Activated naive CD4-positive, alpha-beta T cell treated with anti-CD3 and anti-CD28 coated beads, Interleukin-2, amount 50 U/mL, for 24 hours (primary cell): Measurements from ENCODE around the gene GFER.

Experiments used
- H3K27ac Mint-ChIP-seq: one replicate; pipeline ENCODE4 v1.8.0; 2021; ENCODE audit warnings: mild to moderate bottlenecking, mixed read lengths
- H3K27me3 Mint-ChIP-seq: one replicate; pipeline ENCODE4 v1.8.0; 2021; ENCODE audit warnings: mixed read lengths
- H3K36me3 Mint-ChIP-seq: one replicate; pipeline ENCODE4 v1.8.0; 2021; ENCODE audit warnings: mixed read lengths
- H3K4me1 Mint-ChIP-seq: one replicate; pipeline ENCODE4 v1.8.0; 2021; ENCODE audit warnings: mixed read lengths
- H3K4me3 Mint-ChIP-seq: one replicate; pipeline ENCODE4 v1.8.0; 2021; ENCODE audit warnings: mild to moderate bottlenecking, mixed read lengths
- H3K9me3 Mint-ChIP-seq: one replicate; pipeline ENCODE4 v1.8.0; 2021; ENCODE audit warnings: mixed read lengths

The GFER gene

DNA sequence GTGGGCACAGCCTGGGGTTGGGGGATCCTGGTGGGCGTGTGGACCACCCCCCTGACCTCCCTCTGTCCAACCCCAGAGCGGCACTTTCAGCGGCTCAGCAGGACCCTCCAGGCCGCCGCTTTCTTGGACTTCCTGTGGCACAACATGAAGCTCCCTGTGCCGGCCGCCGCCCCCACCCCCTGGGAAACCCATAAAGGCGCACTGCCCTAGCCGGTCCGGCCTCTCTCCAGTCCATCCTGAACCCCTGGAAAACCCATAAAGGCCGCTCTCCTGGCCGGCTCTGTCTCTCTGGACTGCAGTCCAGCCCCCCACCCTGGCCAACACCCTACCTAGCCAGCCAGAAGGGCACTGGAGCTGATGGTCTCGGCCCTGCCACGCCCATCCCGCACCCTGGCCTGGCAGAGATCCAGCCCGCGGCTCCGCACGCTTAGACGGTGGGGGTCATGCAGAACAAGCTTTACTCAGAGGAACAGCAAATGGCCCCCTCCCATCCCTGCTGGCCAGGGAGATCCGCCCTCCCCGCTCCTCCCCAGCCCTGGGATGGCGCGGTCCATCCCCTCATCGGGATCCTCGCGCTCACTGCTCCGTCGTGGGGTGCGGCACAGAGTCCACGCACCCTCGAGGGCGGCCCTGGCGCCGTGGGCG lies 5.4 kb upstream of the GFER start:
- H3K27me3 Mint-ChIP-seq: peaks cover 2% of the 10 kb centered on the region
- H3K9me3 Mint-ChIP-seq: no peaks in the 10 kb centered on the region
- no peak overlapping the region for H3K4me3 Mint-ChIP-seq
- H3K4me1 Mint-ChIP-seq: peaks cover 6% of the 10 kb centered on the region
- peaks cover 11% of the 10 kb centered on the region for H3K36me3 Mint-ChIP-seq
- H3K27ac Mint-ChIP-seq: no peak overlapping the region

- peaks cover 11% of the 10 kb centered on the region for H3K36me3 Mint-ChIP-seq
- H3K27me3 Mint-ChIP-seq: peaks cover 2% of the 10 kb centered on the region
- no peak overlapping the region for H3K4me3 Mint-ChIP-seq
- H3K9me3 Mint-ChIP-seq: no peaks in the 10 kb centered on the region
- no peak overlapping the region for H3K27ac Mint-ChIP-seq
- H3K4me1 Mint-ChIP-seq: peaks cover 6% of the 10 kb centered on the region
Observed at GRCh38 chr16:1979271-1980029, 4.5 kb upstream of the GFER start.

DNA sequence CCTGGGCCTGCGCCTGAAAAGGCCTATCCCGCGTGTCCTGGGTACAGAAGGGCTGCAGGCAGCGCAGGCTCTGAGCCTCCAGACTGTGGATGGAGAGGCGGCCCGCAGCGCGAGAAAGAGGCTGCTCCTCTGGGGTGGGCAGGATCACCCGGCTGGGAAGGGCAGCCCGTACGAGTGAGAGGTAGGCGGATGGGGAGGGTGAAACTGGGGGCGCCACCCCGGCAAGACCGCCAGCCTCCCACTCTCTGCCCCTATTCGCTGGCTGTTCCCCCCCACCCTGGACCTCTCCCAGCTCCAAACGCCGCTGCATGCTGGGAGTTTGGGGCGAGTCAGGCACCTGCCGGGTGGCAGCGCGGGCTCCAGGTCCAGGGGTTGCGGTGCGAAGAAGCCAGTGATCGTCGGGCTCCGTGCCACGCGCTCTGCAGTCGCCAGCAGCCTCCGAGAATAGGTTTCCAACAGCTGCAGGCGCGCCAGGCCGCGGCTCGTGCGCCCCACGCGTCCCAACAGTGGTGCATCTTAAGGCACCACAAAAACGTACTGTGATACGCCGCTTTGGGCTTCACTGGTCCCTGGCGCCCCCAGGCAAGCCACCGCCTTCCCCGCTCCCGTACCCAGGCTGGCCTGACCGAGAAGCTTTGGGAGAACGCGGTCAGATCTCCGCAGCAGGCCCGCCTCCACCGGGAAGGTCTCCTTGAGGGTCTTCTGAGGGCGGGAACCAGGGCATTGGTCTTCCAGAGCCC lies 3.8 kb upstream of the GFER start:
- Mint-ChIP-seq H3K9me3 (no peaks in the 10 kb centered on the region), H3K36me3 (peaks cover 8% of the 10 kb centered on the region), H3K4me1 (peaks cover 12% of the 10 kb centered on the region), H3K27ac (no peak overlapping the region), H3K4me3 (no peak overlapping the region), H3K27me3 (peaks cover 2% of the 10 kb centered on the region)

GRCh38 chr16:1980770-1981087 lies 3.3 kb upstream of the GFER start:
- no peak overlapping the region for H3K4me3 Mint-ChIP-seq
- H3K36me3 Mint-ChIP-seq: peaks cover 8% of the 10 kb centered on the region
- no peaks in the 10 kb centered on the region for H3K9me3 Mint-ChIP-seq
- peaks cover 14% of the 10 kb centered on the region for H3K4me1 Mint-ChIP-seq
- H3K27me3 Mint-ChIP-seq: peaks cover 2% of the 10 kb centered on the region
- no peak overlapping the region for H3K27ac Mint-ChIP-seq

GRCh38 chr16:1981398-1981836 lies 2.6 kb upstream of the GFER start, which contains the start of gene NOXO1:
NOXO1 (minus strand) TSS chr16:1981469; CDS start chr16:1981179, 290 bp downstream.
- H3K9me3 Mint-ChIP-seq: no peaks in the 10 kb centered on the region
- H3K4me1 Mint-ChIP-seq: peaks cover 14% of the 10 kb centered on the region
- peaks cover 2% of the 10 kb centered on the region for H3K27me3 Mint-ChIP-seq
- no peak within 1 kb of the TSS for H3K27ac Mint-ChIP-seq
- no peak within 1 kb of the TSS for H3K4me3 Mint-ChIP-seq
- H3K36me3 Mint-ChIP-seq: peaks cover 5% of the 10 kb centered on the region

GRCh38 chr16:1982013-1982433 lies 2.0 kb upstream of the GFER start:
- no peak overlapping the region for H3K27ac Mint-ChIP-seq
- H3K9me3 Mint-ChIP-seq: no peaks in the 10 kb centered on the region
- H3K36me3 Mint-ChIP-seq: peaks cover 7% of the 10 kb centered on the region
- no peak overlapping the region for H3K4me3 Mint-ChIP-seq
- peaks cover 14% of the 10 kb centered on the region for H3K4me1 Mint-ChIP-seq
- peaks cover 2% of the 10 kb centered on the region for H3K27me3 Mint-ChIP-seq

- Mint-ChIP-seq H3K27ac (peak overlapping the region; percentile 55), H3K4me3 (peak overlapping the region; percentile 81), H3K4me1 (peaks cover 14% of the 10 kb centered on the region), H3K36me3 (peaks cover 4% of the 10 kb centered on the region), H3K27me3 (peaks cover 2% of the 10 kb centered on the region), H3K9me3 (no peaks in the 10 kb centered on the region)
Observed at GRCh38 chr16:1982991-1983543, 926 bp upstream of the GFER start.

GRCh38 chr16:1984347-1985225 lies 593 bp downstream of the GFER start:
- peaks cover 3% of the 10 kb centered on the region for H3K36me3 Mint-ChIP-seq
- peak overlapping the region; percentile 80 for H3K4me3 Mint-ChIP-seq
- H3K9me3 Mint-ChIP-seq: no peaks in the 10 kb centered on the region
- no peak overlapping the region for H3K27ac Mint-ChIP-seq
- H3K27me3 Mint-ChIP-seq: peaks cover 11% of the 10 kb centered on the region
- H3K4me1 Mint-ChIP-seq: peaks cover 20% of the 10 kb centered on the region

- H3K27me3 Mint-ChIP-seq: peaks cover 11% of the 10 kb centered on the region
- H3K36me3 Mint-ChIP-seq: peaks cover 3% of the 10 kb centered on the region
- H3K4me3 Mint-ChIP-seq: peak overlapping the region; percentile 80
- peak overlapping the region; percentile 30 for H3K27ac Mint-ChIP-seq
- H3K4me1 Mint-ChIP-seq: peaks cover 20% of the 10 kb centered on the region
- H3K9me3 Mint-ChIP-seq: no peaks in the 10 kb centered on the region
Observed at GRCh38 chr16:1985466-1986150, 1.6 kb downstream of the GFER start.

DNA sequence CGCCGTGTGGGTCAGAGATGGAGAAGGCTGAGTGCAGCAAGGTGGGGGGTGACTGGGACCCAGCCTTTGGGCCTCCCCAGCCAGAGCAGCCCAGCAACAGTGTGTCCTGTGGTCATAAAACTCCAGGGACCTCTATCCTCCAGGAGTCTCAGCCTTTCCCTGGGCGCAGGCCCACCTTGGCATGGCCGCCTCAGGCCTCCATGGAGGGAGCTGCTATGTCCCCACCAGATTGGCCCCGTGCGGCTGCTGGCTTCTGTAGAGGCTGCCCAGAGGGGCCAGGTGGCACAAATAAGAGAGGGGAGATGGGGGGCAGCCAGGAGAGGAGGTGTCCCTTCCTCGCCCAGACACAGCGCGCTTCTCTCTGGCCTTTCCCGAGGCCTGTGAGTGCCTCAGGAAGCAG lies 3.2 kb downstream of the GFER start:
- peaks cover 3% of the 10 kb centered on the region for H3K36me3 Mint-ChIP-seq
- no peak overlapping the region for H3K27ac Mint-ChIP-seq
- peaks cover 9% of the 10 kb centered on the region for H3K27me3 Mint-ChIP-seq
- H3K4me1 Mint-ChIP-seq: peaks cover 31% of the 10 kb centered on the region
- no peak overlapping the region for H3K4me3 Mint-ChIP-seq
- no peaks in the 10 kb centered on the region for H3K9me3 Mint-ChIP-seq

GRCh38 chr16:1989209-1990100 lies 5.5 kb downstream of the GFER start, which contains the start of gene SYNGR3:
SYNGR3 (plus strand) TSS chr16:1989970; CDS start chr16:1990103, 133 bp downstream.
- Mint-ChIP-seq H3K4me3 (peak within 1 kb of the TSS; percentile 77), H3K9me3 (no peaks in the 10 kb centered on the region), H3K27me3 (peaks cover 9% of the 10 kb centered on the region), H3K4me1 (peaks cover 29% of the 10 kb centered on the region), H3K36me3 (peaks cover 3% of the 10 kb centered on the region), H3K27ac (no peak within 1 kb of the TSS)

DNA sequence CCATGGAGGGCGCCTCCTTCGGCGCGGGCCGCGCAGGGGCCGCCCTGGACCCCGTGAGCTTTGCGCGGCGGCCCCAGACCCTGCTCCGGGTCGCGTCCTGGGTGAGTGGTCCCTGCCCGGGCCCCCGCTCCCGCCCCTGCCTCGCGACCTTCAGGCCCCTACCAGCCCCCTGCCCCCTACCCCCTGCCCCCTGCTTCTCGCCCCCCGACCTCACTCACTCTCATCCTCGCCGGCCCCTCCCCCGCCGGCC lies 6.0 kb downstream of the GFER start:
- Mint-ChIP-seq H3K27me3 (peaks cover 9% of the 10 kb centered on the region), H3K9me3 (no peaks in the 10 kb centered on the region), H3K36me3 (peaks cover 3% of the 10 kb centered on the region), H3K4me3 (no peak overlapping the region), H3K27ac (no peak overlapping the region), H3K4me1 (peaks cover 24% of the 10 kb centered on the region)

DNA sequence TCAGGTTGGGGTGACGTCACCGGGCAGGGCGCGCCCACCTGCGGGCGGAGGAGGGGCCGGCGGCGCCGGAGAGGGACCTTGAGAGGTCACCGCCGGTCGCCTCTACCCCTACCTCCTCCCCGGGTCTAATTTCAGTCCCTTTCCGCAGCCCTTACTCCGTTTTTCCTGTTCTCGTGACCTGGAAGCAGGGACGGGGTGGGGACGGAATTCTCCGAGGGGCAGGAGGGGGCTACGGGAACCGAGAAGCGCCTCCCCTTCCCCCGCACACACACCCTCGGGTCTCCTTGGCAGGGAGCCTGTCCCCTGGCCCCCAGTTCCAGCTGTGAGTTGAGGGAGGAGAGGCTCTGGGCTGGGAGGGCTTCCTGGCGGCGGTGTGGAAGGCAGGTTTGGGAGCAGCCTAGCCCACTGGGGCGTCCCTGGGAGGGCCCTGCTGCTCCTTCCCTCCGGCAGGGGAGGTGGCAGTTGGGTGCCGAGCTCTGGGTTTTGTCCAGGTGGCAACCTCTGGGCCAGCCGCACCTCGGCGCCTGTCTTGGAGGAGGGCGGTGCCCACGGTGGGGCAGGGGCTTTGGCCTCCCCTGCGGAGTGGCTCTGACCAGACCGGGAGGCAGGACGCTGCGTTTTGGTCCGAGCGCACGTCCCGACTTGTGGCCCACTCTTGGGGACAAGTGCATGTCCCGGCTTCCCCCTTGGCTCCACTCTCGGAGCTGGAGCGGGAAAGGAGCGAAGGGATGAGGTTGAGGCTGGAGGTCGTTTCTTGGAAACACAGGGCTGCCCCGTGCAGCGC lies 6.5 kb downstream of the GFER start:
- Mint-ChIP-seq H3K27me3 (peaks cover 9% of the 10 kb centered on the region), H3K4me1 (peaks cover 21% of the 10 kb centered on the region), H3K27ac (no peak overlapping the region), H3K36me3 (peaks cover 3% of the 10 kb centered on the region), H3K4me3 (peak overlapping the region; percentile 77), H3K9me3 (no peaks in the 10 kb centered on the region)
